Adrenal gland (tissue), 12 donors: ENCODE data around the gene RHOH. TPM values are rescaled to one million over a fixed set of nuclear protein-coding genes. Genes with fewer than 3 reads are reported as not detected.

Source experiments
- DNase-seq, 7 donors: peaks; one replicate each; pipeline ENCODE4 v3.0.0-alpha.2; 2019 to 2020
- H3K27ac ChIP-seq, 5 donors: fragments of 200-600 bp; sonication (generic) in 4 of 5; 1 replicate in 3 of 5; 2 replicates in 2 of 5; pipeline versions ENCODE4 v1.5.1 to v1.8.0; 2016 to 2020; ENCODE audit warnings: mild to moderate bottlenecking in 1 of 5
- H3K27me3 ChIP-seq: fragments of 200-600 bp; 2 replicates; pipeline ENCODE4 v1.8.0; 2021
- H3K36me3 ChIP-seq, 2 donors: fragments of 200-600 bp; replicated peaks in 1 of 2; 1 replicate in 1 of 2; 2 replicates in 1 of 2; pipeline versions ENCODE4 v1.5.1 to v1.8.0; 2018 to 2022
- H3K4me1 ChIP-seq, 2 donors: fragments of 200-600 bp; replicated peaks in 1 of 2; 1 replicate in 1 of 2; 2 replicates in 1 of 2; pipeline versions ENCODE4 v1.5.1 to v1.8.0; 2018 to 2021
- H3K4me3 ChIP-seq, 4 donors: fragments of 200-600 bp; sonication (generic) in 3 of 4; one replicate each; pipeline ENCODE4 v1.5.1; 2016 to 2018
- H3K9me3 ChIP-seq, 3 donors: fragments of 200-600 bp; sonication (generic) in 1 of 3; replicated peaks in 1 of 3; 1 replicate in 2 of 3; 2 replicates in 1 of 3; pipeline versions ENCODE4 v1.5.1 to v1.8.0; 2016 to 2021
- POLR2A ChIP-seq, 2 donors: fragments of 450-650 bp; IDR thresholded peaks; one replicate each; pipeline ENCODE4 v1.6.1; 2017; ENCODE audit warnings: antibody characterized with exemption in 2 of 2, mild to moderate bottlenecking in 2 of 2, moderate library complexity in 1 of 2
- WGBS, 4 donors: extraction: QIAGEN DNeasy Blood & Tissue Kit in 2 of 4; methylation state at CpG; one replicate each; pipeline versions ENCODE4 v1.1.5 to v1.1.7; 2013 to 2017; 5-methylcytosine and 5-hydroxymethylcytosine counted together
- intact Hi-C, 2 donors: fragments of 100-400 bp; cut with DNase I; formaldehyde crosslinking; loops; one replicate each; pipeline versions ENCODE4 v1.14.1 to v1.15.0; 2022 to 2023
- polyA plus RNA-seq, 3 donors: library from polyadenylated mRNA; stranded (reverse); fragments of 200-250 nt in 2 of 3; fragments of 350-450 nt in 1 of 3; fragmentation: Illumina TruSeq in 1 of 3; extraction: RNeasy Lipid Tissue Mini Kit (QIAGEN cat#74804) in 1 of 3; gene quantifications; one replicate each; pipeline ENCODE4 v1.2.3, GENCODE V29; 2013 to 2014
- total RNA-seq, 9 donors: library from RNA; depleted of rRNA in 4 of 9; stranded (reverse); fragments of >200 nt in 4 of 9; fragments of 120-200 nt in 1 of 9; fragmentation: NEBNext Ultra II Directional in 1 of 9; extraction: Animal tissue kit (Norgen Biotek cat#: 25700) in 1 of 9; gene quantifications; one replicate each; pipeline versions ENCODE4 v1.1.0 to v1.2.4, GENCODE V29; 2013 to 2023
- TF ChIP-seq, protein P1 (sequence below), 6 experiments: fragments of 450-650 bp in 4 of 6; fragments of 200-600 bp in 2 of 6; sonication (generic) in 1 of 6; IDR thresholded peaks; 1 replicate in 5 of 6; 2 replicates in 1 of 6; pipeline versions ENCODE4 v1.5.1 to v1.8.0; 2016 to 2021; ENCODE audit warnings: antibody characterized with exemption in 6 of 6, mild to moderate bottlenecking in 2 of 6, moderate library complexity in 1 of 6
- donor health status: healthy with polysubstance abuse.
- donor health status: Bipolar disorder and iron deficiency.
- donor health status: DM: yes; HTN: yes; CAD: no.
- donor health status: DM: no; HTN: no; CAD: no.
- donor health status: DM: no; HTN: no; CAD: no.
- donor health status: DM: yes; HTN: yes; CAD: no.

RHOH gene
- total and polyA plus RNA-seq, 12 donors: 0.33 to 3.4 (median 0.96) TPM; not detected in 1

DNA sequence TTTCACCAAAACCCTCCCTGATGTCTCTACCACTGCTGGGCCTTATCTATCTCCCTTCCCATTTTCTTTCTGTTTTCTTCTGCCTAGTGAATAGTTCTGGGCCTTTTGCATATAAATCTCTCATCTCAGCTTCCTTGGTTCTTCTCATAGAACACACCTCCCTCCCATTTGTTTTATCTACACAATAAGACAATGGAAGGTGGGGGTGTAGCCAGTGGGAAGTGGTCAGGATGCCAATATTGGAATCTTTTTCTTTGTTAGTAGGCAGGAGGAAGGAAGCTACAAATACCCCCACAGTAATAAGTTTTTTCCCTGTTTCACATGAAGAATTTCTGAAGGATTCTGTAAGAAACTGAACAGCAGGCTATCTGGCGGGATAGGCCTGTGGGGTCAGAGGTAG lies 30.9 kb upstream of the RHOH start:
- no peak overlapping the region for H3K27ac ChIP-seq
- whole genome bisulfite sequencing, 4 donors: 85 to 96% (median 87%) methylated on average over 1 of the region's 1 CpG
- no peaks in the 10 kb centered on the region for H3K4me1 ChIP-seq
- H3K4me3 ChIP-seq: no peak overlapping the region
- no peaks in the 10 kb centered on the region for H3K27me3 ChIP-seq
- intact Hi-C loops: no loop called here
- H3K36me3 ChIP-seq: no peaks in the 10 kb centered on the region
- no peak for TF ChIP-seq POLR2A (IDR thresholded peaks at IDR 0.05)
- TF ChIP-seq, protein P1, sequence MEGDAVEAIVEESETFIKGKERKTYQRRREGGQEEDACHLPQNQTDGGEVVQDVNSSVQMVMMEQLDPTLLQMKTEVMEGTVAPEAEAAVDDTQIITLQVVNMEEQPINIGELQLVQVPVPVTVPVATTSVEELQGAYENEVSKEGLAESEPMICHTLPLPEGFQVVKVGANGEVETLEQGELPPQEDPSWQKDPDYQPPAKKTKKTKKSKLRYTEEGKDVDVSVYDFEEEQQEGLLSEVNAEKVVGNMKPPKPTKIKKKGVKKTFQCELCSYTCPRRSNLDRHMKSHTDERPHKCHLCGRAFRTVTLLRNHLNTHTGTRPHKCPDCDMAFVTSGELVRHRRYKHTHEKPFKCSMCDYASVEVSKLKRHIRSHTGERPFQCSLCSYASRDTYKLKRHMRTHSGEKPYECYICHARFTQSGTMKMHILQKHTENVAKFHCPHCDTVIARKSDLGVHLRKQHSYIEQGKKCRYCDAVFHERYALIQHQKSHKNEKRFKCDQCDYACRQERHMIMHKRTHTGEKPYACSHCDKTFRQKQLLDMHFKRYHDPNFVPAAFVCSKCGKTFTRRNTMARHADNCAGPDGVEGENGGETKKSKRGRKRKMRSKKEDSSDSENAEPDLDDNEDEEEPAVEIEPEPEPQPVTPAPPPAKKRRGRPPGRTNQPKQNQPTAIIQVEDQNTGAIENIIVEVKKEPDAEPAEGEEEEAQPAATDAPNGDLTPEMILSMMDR (IDR thresholded peaks at IDR 0.05): no peak
- peaks cover 0 to 7% (median 0%) of the 10 kb centered on the region in 3 donors for H3K9me3 ChIP-seq
- no peak for DNase-seq

DNA sequence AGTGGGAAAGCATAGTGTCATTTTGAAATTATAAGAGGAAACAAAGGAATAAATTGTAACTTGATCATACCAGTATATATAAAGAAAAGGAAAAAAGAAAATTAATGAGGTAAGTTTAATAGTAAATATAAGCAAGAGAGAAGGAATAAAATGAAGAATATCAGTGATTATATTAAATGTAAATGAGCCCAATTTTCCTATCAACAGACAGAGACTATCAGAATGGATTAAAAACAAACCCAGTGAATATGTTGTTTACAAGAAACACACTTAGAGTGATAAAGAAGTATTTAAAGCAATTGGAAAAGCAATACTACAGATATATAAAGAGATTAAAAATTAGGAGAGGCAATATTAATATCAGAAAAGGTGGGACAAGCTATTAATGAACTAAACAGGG lies 28.8 kb upstream of the RHOH start:
- intact Hi-C loops: no loop called here
- Histone ChIP-seq H3K27me3 (no peaks in the 10 kb centered on the region), H3K4me1 (no peaks in the 10 kb centered on the region), H3K4me3 (no peak overlapping the region), H3K27ac (no peak overlapping the region), H3K36me3 (no peaks in the 10 kb centered on the region), H3K9me3 (peaks cover 0 to 7% (median 0%) of the 10 kb centered on the region in 3 donors)
- TF ChIP-seq, protein P1 (IDR thresholded peaks at IDR 0.05): no peak
- no peak for TF ChIP-seq POLR2A (IDR thresholded peaks at IDR 0.05)
- no peak for DNase-seq

DNA sequence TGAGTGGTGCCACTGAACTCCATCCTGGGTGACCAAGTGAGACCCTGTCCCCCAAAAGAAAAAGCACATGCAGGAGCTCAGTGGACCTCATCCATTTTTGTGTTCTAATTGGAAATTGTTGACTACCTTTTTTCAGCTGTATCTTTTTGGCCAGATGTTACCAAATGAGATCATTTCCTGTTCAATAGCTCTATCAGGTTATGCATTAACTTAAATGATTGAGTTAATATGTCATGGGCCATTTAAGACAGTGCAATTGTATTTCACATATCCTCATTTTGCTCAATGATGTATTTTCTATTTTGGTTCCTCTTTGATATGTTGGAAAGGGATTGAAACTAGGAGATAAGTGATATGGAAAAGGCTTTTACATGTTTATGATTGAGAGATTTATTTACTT lies 26.2 kb upstream of the RHOH start:
- TF ChIP-seq, protein P1 (IDR thresholded peaks at IDR 0.05): no peak
- TF ChIP-seq POLR2A (IDR thresholded peaks at IDR 0.05): no peak
- Histone ChIP-seq H3K9me3 (peaks cover 0 to 7% (median 0%) of the 10 kb centered on the region in 3 donors), H3K27me3 (no peaks in the 10 kb centered on the region), H3K4me1 (no peaks in the 10 kb centered on the region), H3K4me3 (no peak overlapping the region), H3K36me3 (no peaks in the 10 kb centered on the region), H3K27ac (no peak overlapping the region)
- intact Hi-C loops: no loop called here
- DNase-seq: no peak

DNA sequence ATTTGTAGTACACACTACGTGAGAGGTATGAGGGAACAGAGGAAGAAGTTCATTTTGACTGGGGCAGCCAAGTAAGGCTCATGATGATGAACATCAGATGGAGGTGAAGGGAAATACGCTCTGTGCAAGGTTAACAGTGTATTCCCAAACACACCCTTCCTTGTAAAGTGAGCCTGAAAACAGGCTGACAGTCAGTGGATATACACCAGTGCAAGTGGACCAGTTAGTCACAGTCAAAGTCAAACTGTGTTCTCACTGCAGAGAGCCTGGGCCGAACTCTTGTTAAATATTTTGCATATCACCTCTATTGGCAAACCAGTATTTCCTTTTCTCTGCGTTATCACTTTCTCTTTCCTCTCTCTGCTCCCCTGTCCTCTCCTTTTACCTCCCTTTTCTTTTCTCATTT lies 23.4 kb upstream of the RHOH start:
- Histone ChIP-seq H3K36me3 (no peaks in the 10 kb centered on the region), H3K4me3 (no peak overlapping the region), H3K9me3 (no peaks in the 10 kb centered on the region), H3K27ac (no peak overlapping the region), H3K27me3 (no peaks in the 10 kb centered on the region), H3K4me1 (no peaks in the 10 kb centered on the region)
- intact Hi-C loops: no loop called here
- no peak for DNase-seq
- 55 to 69% (median 66%) methylated on average over 4 of the region's 4 CpGs for WGBS, 4 donors
- no peak for TF ChIP-seq POLR2A (IDR thresholded peaks at IDR 0.05)
- TF ChIP-seq, protein P1 (IDR thresholded peaks at IDR 0.05): no peak
